BE2C (cell line): Measurements from ENCODE around the gene OR2Z1.

Experiments
- DNase-seq: peaks from one replicate; pipeline ENCODE4 v3.0.0-alpha.2; 2020
- H3K27me3 ChIP-seq: fragments of 250-450 bp; sonication (Bioruptor Pico); 2 replicates; pipeline ENCODE4 v1.5.1; 2020; ENCODE audit warnings: mild to moderate bottlenecking
- H3K36me3 ChIP-seq: fragments of 250-450 bp; sonication (Bioruptor Pico); 2 replicates; pipeline ENCODE4 v1.5.1; 2020; ENCODE audit warnings: mild to moderate bottlenecking
- H3K4me1 ChIP-seq: fragments of 250-450 bp; sonication (Bioruptor Pico); 2 replicates; pipeline ENCODE4 v1.5.1; 2020
- H3K4me3 ChIP-seq: 2 replicates; pipeline ENCODE4 v1.5.1; 2011; ENCODE audit warnings: low read depth, low read length
- H3K9me3 ChIP-seq: fragments of 250-450 bp; sonication (Bioruptor Pico); 2 replicates; pipeline ENCODE4 v1.5.1; 2020
- CTCF ChIP-seq: IDR thresholded peaks from 2 replicates; pipeline ENCODE4 v1.5.1; 2012; ENCODE audit warnings: mild to moderate bottlenecking, low read depth, low read length

OR2Z1 gene

GRCh38 chr19:8681345-8682029 is 39.9 kb upstream of the OR2Z1 start:
- no peak for DNase-seq
- no peak for TF ChIP-seq CTCF
- H3K4me1 ChIP-seq = no peaks in the 10 kb centered on the region
- H3K27me3 ChIP-seq = no peaks in the 10 kb centered on the region
- H3K9me3 ChIP-seq = no peaks in the 10 kb centered on the region
- H3K4me3 ChIP-seq = no peak overlapping the region
- H3K36me3 ChIP-seq = no peaks in the 10 kb centered on the region

GRCh38 chr19:8682472-8682871 is 39.0 kb upstream of the OR2Z1 start:
- no peak for TF ChIP-seq CTCF
- no peak for DNase-seq
- no peaks in the 10 kb centered on the region for H3K9me3 ChIP-seq
- H3K4me3 ChIP-seq = no peak overlapping the region
- no peaks in the 10 kb centered on the region for H3K27me3 ChIP-seq
- H3K36me3 ChIP-seq = no peaks in the 10 kb centered on the region
- no peaks in the 10 kb centered on the region for H3K4me1 ChIP-seq

- no peak for DNase-seq
- no peaks in the 10 kb centered on the region for H3K36me3 ChIP-seq
- no peak for TF ChIP-seq CTCF
These were observed 38.5 kb upstream of the OR2Z1 start for GRCh38 chr19:8682931-8683330.

GRCh38 chr19:8684001-8684902 is 37.2 kb upstream of the OR2Z1 start:
- H3K9me3 ChIP-seq = no peaks in the 10 kb centered on the region
- DNase-seq = no peak
- no peaks in the 10 kb centered on the region for H3K36me3 ChIP-seq
- no peaks in the 10 kb centered on the region for H3K27me3 ChIP-seq
- no peak for TF ChIP-seq CTCF
- H3K4me3 ChIP-seq = no peak overlapping the region
- no peaks in the 10 kb centered on the region for H3K4me1 ChIP-seq

More at GRCh38 chr19:8682931-8683330, 38.5 kb upstream of the OR2Z1 start:
- no peak overlapping the region for H3K4me3 ChIP-seq
- no peaks in the 10 kb centered on the region for H3K4me1 ChIP-seq
- H3K9me3 ChIP-seq = no peaks in the 10 kb centered on the region
- no peaks in the 10 kb centered on the region for H3K27me3 ChIP-seq

GRCh38 chr19:8686549-8686948 is 34.9 kb upstream of the OR2Z1 start:
- Histone ChIP-seq H3K9me3 (no peaks in the 10 kb centered on the region), H3K36me3 (no peaks in the 10 kb centered on the region), H3K27me3 (no peaks in the 10 kb centered on the region), H3K4me3 (no peak overlapping the region), H3K4me1 (no peaks in the 10 kb centered on the region)
- DNase-seq = no peak
- no peak for TF ChIP-seq CTCF

- TF ChIP-seq CTCF = no peak
- H3K4me3 ChIP-seq = no peak overlapping the region
- H3K36me3 ChIP-seq = no peaks in the 10 kb centered on the region
- H3K27me3 ChIP-seq = no peaks in the 10 kb centered on the region
- no peak for DNase-seq
- H3K9me3 ChIP-seq = no peaks in the 10 kb centered on the region
- no peaks in the 10 kb centered on the region for H3K4me1 ChIP-seq
These were observed 32.5 kb upstream of the OR2Z1 start for GRCh38 chr19:8688930-8689329.
